ENCODE results near the gene HS3ST4. TPM values are rescaled to one million over a fixed set of nuclear protein-coding genes. Genes with fewer than 3 reads are reported as not detected.

HS3ST4 gene
- total RNA-seq, 6 experiments from 2014 or later, result not detected

- no peaks in the 10 kb centered on the region for H3K9me3 ChIP-seq
- no peak for TF ChIP-seq POLR2A (IDR thresholded peaks at IDR 0.05)
- TF ChIP-seq CTCF (IDR thresholded peaks at IDR 0.05), result no peak
- WGBS (ENCODE audit: insufficient coverage, low coverage, low lambda C conversion rate, missing lambda C conversion rate), result 31% methylated on average over 2 of the region's 2 CpGs
- no peaks in the 10 kb centered on the region for H3K36me3 ChIP-seq
- intact Hi-C loops (cut with DNase I), result no loop called here
- no peak overlapping the region for H3K4me3 ChIP-seq
- H3K4me1 ChIP-seq, result no peaks in the 10 kb centered on the region
- ATAC-seq, result no peak
- no peaks in the 10 kb centered on the region for H3K27me3 ChIP-seq
- no peak for DNase-seq
- no peak overlapping the region for H3K27ac ChIP-seq
Observed at GRCh38 chr16:25734430-25735385, 42.9 kb downstream of the HS3ST4 start.

- no peaks in the 10 kb centered on the region for H3K27me3 ChIP-seq
- no peak overlapping the region for H3K4me3 ChIP-seq
- DNase-seq (no peak), ATAC-seq (no peak)
- intact Hi-C loops (cut with DNase I), result no loop called here
- WGBS (ENCODE audit: insufficient coverage, low coverage, low lambda C conversion rate, missing lambda C conversion rate), result no CpG with 5 or more reads among the region's 1 CpG
- H3K9me3 ChIP-seq, result no peaks in the 10 kb centered on the region
- TF ChIP-seq POLR2A (IDR thresholded peaks at IDR 0.05) (no peak), CTCF (IDR thresholded peaks at IDR 0.05) (no peak)
- no peak overlapping the region for H3K27ac ChIP-seq
- H3K4me1 ChIP-seq, result no peaks in the 10 kb centered on the region
- no peaks in the 10 kb centered on the region for H3K36me3 ChIP-seq
Observed at GRCh38 chr16:25735645-25736044, 43.9 kb downstream of the HS3ST4 start.

- H3K4me3 ChIP-seq, result no peak overlapping the region
- TF ChIP-seq POLR2A (IDR thresholded peaks at IDR 0.05) (no peak), CTCF (IDR thresholded peaks at IDR 0.05) (no peak)
- no peak overlapping the region for H3K27ac ChIP-seq
- intact Hi-C loops (cut with DNase I), result no loop called here
- H3K9me3 ChIP-seq, result no peaks in the 10 kb centered on the region
- no peaks in the 10 kb centered on the region for H3K4me1 ChIP-seq
- H3K36me3 ChIP-seq, result no peaks in the 10 kb centered on the region
- DNase-seq, result peak in 1 of 3 donors; percentile 28
- 55% methylated on average over 7 of the region's 7 CpGs for WGBS (ENCODE audit: insufficient coverage, low coverage, low lambda C conversion rate, missing lambda C conversion rate)
- no peak for ATAC-seq
- no peaks in the 10 kb centered on the region for H3K27me3 ChIP-seq
Observed at GRCh38 chr16:25747160-25747758, 55.5 kb downstream of the HS3ST4 start.

- Histone ChIP-seq H3K9me3 (no peaks in the 10 kb centered on the region), H3K27me3 (no peaks in the 10 kb centered on the region), H3K36me3 (no peaks in the 10 kb centered on the region), H3K4me3 (no peak overlapping the region), H3K27ac (no peak overlapping the region), H3K4me1 (no peaks in the 10 kb centered on the region)
- TF ChIP-seq POLR2A (IDR thresholded peaks at IDR 0.05), result no peak
- no peak for TF ChIP-seq CTCF (IDR thresholded peaks at IDR 0.05)
- DNase-seq (no peak), ATAC-seq (no peak)
- intact Hi-C loops (cut with DNase I), result no loop called here
- 19% methylated on average over 3 of the region's 3 CpGs for WGBS (ENCODE audit: insufficient coverage, low coverage, low lambda C conversion rate, missing lambda C conversion rate)
Observed at GRCh38 chr16:25748092-25748654, 56.4 kb downstream of the HS3ST4 start.
